ENCODE measurements around the gene GOLGA8B.

DNA sequence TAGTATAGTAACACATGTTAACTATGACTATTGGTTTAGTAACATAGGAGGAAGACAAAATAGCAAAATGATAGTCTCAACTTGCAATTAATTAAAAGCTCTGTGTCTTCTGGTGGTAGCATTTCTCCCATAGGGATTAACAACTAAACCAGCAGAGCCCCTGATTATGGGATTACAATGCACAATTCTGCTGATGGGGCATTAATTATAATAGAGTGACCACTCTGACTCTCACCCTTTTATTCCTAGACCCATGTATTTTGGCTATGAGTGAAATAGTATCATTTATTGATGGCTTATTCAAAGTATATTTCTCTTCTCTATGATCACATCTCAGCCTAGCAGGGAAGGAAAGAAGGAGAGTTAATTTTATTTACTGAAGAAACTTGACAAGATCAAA is 17.5 kb upstream of the GOLGA8B start:
- TF ChIP-seq, protein P1, sequence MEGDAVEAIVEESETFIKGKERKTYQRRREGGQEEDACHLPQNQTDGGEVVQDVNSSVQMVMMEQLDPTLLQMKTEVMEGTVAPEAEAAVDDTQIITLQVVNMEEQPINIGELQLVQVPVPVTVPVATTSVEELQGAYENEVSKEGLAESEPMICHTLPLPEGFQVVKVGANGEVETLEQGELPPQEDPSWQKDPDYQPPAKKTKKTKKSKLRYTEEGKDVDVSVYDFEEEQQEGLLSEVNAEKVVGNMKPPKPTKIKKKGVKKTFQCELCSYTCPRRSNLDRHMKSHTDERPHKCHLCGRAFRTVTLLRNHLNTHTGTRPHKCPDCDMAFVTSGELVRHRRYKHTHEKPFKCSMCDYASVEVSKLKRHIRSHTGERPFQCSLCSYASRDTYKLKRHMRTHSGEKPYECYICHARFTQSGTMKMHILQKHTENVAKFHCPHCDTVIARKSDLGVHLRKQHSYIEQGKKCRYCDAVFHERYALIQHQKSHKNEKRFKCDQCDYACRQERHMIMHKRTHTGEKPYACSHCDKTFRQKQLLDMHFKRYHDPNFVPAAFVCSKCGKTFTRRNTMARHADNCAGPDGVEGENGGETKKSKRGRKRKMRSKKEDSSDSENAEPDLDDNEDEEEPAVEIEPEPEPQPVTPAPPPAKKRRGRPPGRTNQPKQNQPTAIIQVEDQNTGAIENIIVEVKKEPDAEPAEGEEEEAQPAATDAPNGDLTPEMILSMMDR (conservative IDR thresholded peaks at IDR 0.05): no peak
- no peak for TF ChIP-seq EZH2 (IDR thresholded peaks at IDR 0.05; ENCODE audit: low read depth)

Data from PC-9 (cell line).